ENCODE measurements around the gene RPL10. TPM values are rescaled to one million over a fixed set of nuclear protein-coding genes. Genes with fewer than 3 reads are reported as not detected.

RPL10 gene
- polyA plus RNA-seq, 1 donor (not counting 4 experiments of a cell fraction or from before 2014, with no cell fraction given): 2,926 TPM

DNA sequence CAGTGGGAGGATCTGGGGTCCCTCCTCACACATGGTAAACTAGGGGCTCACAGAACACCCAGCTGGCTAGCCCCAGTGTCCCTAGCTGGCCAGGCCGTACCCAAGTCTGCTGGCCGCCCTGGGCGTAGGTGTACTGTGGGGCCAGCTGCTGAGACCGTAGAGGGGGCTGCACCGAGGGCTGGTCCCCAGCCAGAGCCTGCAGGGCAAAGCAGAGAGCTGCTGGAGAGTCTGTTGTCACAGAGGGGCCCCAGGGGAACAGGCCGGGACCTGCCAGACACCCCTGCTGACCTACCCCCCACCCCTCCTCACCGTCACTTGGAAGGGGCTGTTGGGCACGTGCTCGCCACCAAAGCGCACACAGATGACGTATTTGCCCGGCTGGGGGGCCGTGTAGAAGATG, 43.7 kb upstream of the RPL10 start:
- FAIRE-seq (no peak), DNase-seq (ENCODE audit: low read depth, low spot score) (no peak)
- no peaks in the 10 kb centered on the region for H3K9me1 ChIP-seq (ENCODE audit: control insufficient read depth, extremely low read depth, insufficient read depth, low read length)
- H3K27ac ChIP-seq (ENCODE audit: control insufficient read depth, insufficient read depth, low read length): no peak overlapping the region
- no peak overlapping the region for H3K4me3 ChIP-seq (ENCODE audit: control insufficient read depth in 2 of 3, extremely low read depth in 1 of 3, insufficient read depth in 2 of 3, low read depth in 1 of 3, low read length in 3 of 3)
- H3K4me1 ChIP-seq (ENCODE audit: control insufficient read depth, extremely low read depth, insufficient read depth, low read length): no peaks in the 10 kb centered on the region
- H3K9me3 ChIP-seq (ENCODE audit: control insufficient read depth, low read depth, low read length): peaks cover 3% of the 10 kb centered on the region
- peaks cover 24 to 28% of the 10 kb centered on the region in 2 experiments for H3K36me3 ChIP-seq (ENCODE audit: control insufficient read depth in 2 of 2, extremely low read depth in 1 of 2, insufficient read depth in 2 of 2, low read length in 2 of 2)
- TF ChIP-seq, protein P1, sequence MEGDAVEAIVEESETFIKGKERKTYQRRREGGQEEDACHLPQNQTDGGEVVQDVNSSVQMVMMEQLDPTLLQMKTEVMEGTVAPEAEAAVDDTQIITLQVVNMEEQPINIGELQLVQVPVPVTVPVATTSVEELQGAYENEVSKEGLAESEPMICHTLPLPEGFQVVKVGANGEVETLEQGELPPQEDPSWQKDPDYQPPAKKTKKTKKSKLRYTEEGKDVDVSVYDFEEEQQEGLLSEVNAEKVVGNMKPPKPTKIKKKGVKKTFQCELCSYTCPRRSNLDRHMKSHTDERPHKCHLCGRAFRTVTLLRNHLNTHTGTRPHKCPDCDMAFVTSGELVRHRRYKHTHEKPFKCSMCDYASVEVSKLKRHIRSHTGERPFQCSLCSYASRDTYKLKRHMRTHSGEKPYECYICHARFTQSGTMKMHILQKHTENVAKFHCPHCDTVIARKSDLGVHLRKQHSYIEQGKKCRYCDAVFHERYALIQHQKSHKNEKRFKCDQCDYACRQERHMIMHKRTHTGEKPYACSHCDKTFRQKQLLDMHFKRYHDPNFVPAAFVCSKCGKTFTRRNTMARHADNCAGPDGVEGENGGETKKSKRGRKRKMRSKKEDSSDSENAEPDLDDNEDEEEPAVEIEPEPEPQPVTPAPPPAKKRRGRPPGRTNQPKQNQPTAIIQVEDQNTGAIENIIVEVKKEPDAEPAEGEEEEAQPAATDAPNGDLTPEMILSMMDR (optimal IDR thresholded peaks at IDR 0.05 in 1 of 3, IDR thresholded peaks at IDR 0.05 in 1 of 3, conservative IDR thresholded peaks at IDR 0.05 in 1 of 3; ENCODE audit: extremely low read depth in 1 of 3, insufficient read depth in 2 of 3, low read length in 3 of 3): no peak
- TF ChIP-seq EZH2 (IDR thresholded peaks at IDR 0.05; ENCODE audit: low read length): no peak
- peaks cover 41% of the 10 kb centered on the region for H4K20me1 ChIP-seq (ENCODE audit: control insufficient read depth, extremely low read depth, insufficient read depth, low read length)
- dilution Hi-C loops (cut with MboI; ENCODE audit: extremely low pct_ligation_motif_present, low sequenced_read_pairs): no loop called here
- H3K27me3 ChIP-seq (ENCODE audit: control insufficient read depth, extremely low read depth, insufficient read depth, low read length): no peaks in the 10 kb centered on the region
- H3K79me2 ChIP-seq (ENCODE audit: control insufficient read depth, insufficient read depth, low read length): peaks cover 22% of the 10 kb centered on the region
- no peak overlapping the region for H2AFZ ChIP-seq (ENCODE audit: control insufficient read depth, low read length)
- H3K4me2 ChIP-seq (ENCODE audit: control insufficient read depth, extremely low read depth, insufficient read depth, low read depth, low read length): no peak overlapping the region
- H3K9ac ChIP-seq (ENCODE audit: control insufficient read depth, extremely low read depth, insufficient read depth, low read length): no peak overlapping the region

GRCh38 chrX:154355094-154355775, 42.9 kb upstream of the RPL10 start:
- no peak for DNase-seq (ENCODE audit: low read depth, low spot score)
- no peak for FAIRE-seq

More at GRCh38 chrX:154355094-154355775, 42.9 kb upstream of the RPL10 start:
- H3K9ac ChIP-seq (ENCODE audit: control insufficient read depth, extremely low read depth, insufficient read depth, low read length): no peak overlapping the region
- no peak overlapping the region for H3K27ac ChIP-seq (ENCODE audit: control insufficient read depth, insufficient read depth, low read length)
- H3K4me2 ChIP-seq (ENCODE audit: control insufficient read depth, extremely low read depth, insufficient read depth, low read depth, low read length): no peak overlapping the region
- TF ChIP-seq EZH2 (IDR thresholded peaks at IDR 0.05; ENCODE audit: low read length): no peak
- TF ChIP-seq, protein P1 (optimal IDR thresholded peaks at IDR 0.05 in 1 of 3, IDR thresholded peaks at IDR 0.05 in 1 of 3, conservative IDR thresholded peaks at IDR 0.05 in 1 of 3; ENCODE audit: extremely low read depth in 1 of 3, insufficient read depth in 2 of 3, low read length in 3 of 3): no peak
- no peaks in the 10 kb centered on the region for H3K4me1 ChIP-seq (ENCODE audit: control insufficient read depth, extremely low read depth, insufficient read depth, low read length)
- H3K4me3 ChIP-seq (ENCODE audit: control insufficient read depth in 2 of 3, extremely low read depth in 1 of 3, insufficient read depth in 2 of 3, low read depth in 1 of 3, low read length in 3 of 3): no peak overlapping the region
- no peaks in the 10 kb centered on the region for H3K9me1 ChIP-seq (ENCODE audit: control insufficient read depth, extremely low read depth, insufficient read depth, low read length)
- dilution Hi-C loops (cut with MboI; ENCODE audit: extremely low pct_ligation_motif_present, low sequenced_read_pairs): no loop called here
- peaks cover 27% of the 10 kb centered on the region for H3K79me2 ChIP-seq (ENCODE audit: control insufficient read depth, insufficient read depth, low read length)
- H4K20me1 ChIP-seq (ENCODE audit: control insufficient read depth, extremely low read depth, insufficient read depth, low read length): peaks cover 40% of the 10 kb centered on the region
- H3K9me3 ChIP-seq (ENCODE audit: control insufficient read depth, low read depth, low read length): no peaks in the 10 kb centered on the region
- no peak overlapping the region for H2AFZ ChIP-seq (ENCODE audit: control insufficient read depth, low read length)
- H3K27me3 ChIP-seq (ENCODE audit: control insufficient read depth, extremely low read depth, insufficient read depth, low read length): no peaks in the 10 kb centered on the region
- H3K36me3 ChIP-seq (ENCODE audit: control insufficient read depth in 2 of 2, extremely low read depth in 1 of 2, insufficient read depth in 2 of 2, low read length in 2 of 2): peaks cover 22 to 24% of the 10 kb centered on the region in 2 experiments

Measured in keratinocyte (primary cell).